HEK293 (cell line): ENCODE data around the gene METTL8.

Experiments used
- CTCF ChIA-PET: fragments of 350-600 bp; formaldehyde crosslinking; extraction: SDS; loops from one replicate; lab custom pipeline; 2021; ENCODE audit warnings: antibody characterized with exemption; lab: Yijun Ruan, JAX
- POLR2A ChIA-PET: fragments of 300-600 bp; formaldehyde crosslinking; extraction: SDS; loops from one replicate; lab custom pipeline; 2020; ENCODE audit warnings: antibody characterized with exemption, inconsistent platforms; lab: Yijun Ruan, JAX
- H3K27ac ChIP-seq: fragments of 200-500 bp; sonication (Bioruptor generic); 2 replicates; pipeline ENCODE4 v1.5.1; 2014; ENCODE audit warnings: low read depth, low read length, control low read depth, inconsistent platforms; ENCODE audit errors: extremely low read depth
- H3K36me3 ChIP-seq, 2 experiments: fragments of 200-500 bp in 1 of 2; sonication (Bioruptor generic) in 1 of 2; 1 replicate in 1 of 2; 2 replicates in 1 of 2; pipeline ENCODE4 v1.5.1; 2014 to 2017; ENCODE audit warnings: inconsistent platforms in 2 of 2, low read length in 2 of 2; ENCODE audit not compliant: control insufficient read depth in 2 of 2, insufficient read depth in 1 of 2
- H3K4me1 ChIP-seq: fragments of 200-500 bp; sonication (Bioruptor generic); 2 replicates; pipeline ENCODE4 v1.5.1; 2014; ENCODE audit warnings: mild to moderate bottlenecking, low read length, inconsistent platforms; ENCODE audit not compliant: control insufficient read depth, insufficient read depth
- H3K4me3 ChIP-seq: 2 replicates; pipeline ENCODE4 v1.5.1; 2011; ENCODE audit warnings: low read depth, mild to moderate bottlenecking, control low read depth, low read length, moderate library complexity
- H3K9me3 ChIP-seq: fragments of 200-500 bp; sonication (Bioruptor generic); 2 replicates; pipeline ENCODE4 v1.5.1; 2014; ENCODE audit warnings: low read depth, low read length, inconsistent platforms; ENCODE audit not compliant: control insufficient read depth, insufficient read depth
- GLI4 ChIP-seq: fragments of 450-650 bp; formaldehyde crosslinking; IDR thresholded peaks from 2 replicates; pipeline ENCODE4 v1.5.1; 2016; ENCODE audit warnings: missing biosample characterization, missing genetic modification characterization
- HOXD13 ChIP-seq: sonication (generic); formaldehyde crosslinking; IDR thresholded peaks from 2 replicates; pipeline ENCODE4 v1.8.0; 2022; ENCODE audit warnings: missing genetic modification reagents, borderline replicate concordance
- KLF8 ChIP-seq: fragments of 450-650 bp; formaldehyde crosslinking; IDR thresholded peaks from 2 replicates; pipeline ENCODE4 v1.5.1; 2016; ENCODE audit warnings: missing biosample characterization, missing genetic modification characterization
- OVOL3 ChIP-seq: fragments of 450-650 bp; formaldehyde crosslinking; IDR thresholded peaks from 2 replicates; pipeline ENCODE4 v1.5.1; 2016; ENCODE audit warnings: missing biosample characterization, missing genetic modification characterization
- SP2 ChIP-seq: fragments of 450-650 bp; formaldehyde crosslinking; IDR thresholded peaks from 2 replicates; pipeline ENCODE4 v1.5.1; 2016; ENCODE audit warnings: missing biosample characterization, missing genetic modification characterization
- ZNF114 ChIP-seq: fragments of 450-650 bp; formaldehyde crosslinking; IDR thresholded peaks from 2 replicates; pipeline ENCODE4 v1.5.0; 2017; ENCODE audit warnings: missing biosample characterization, missing genetic modification characterization
- ZNF174 ChIP-seq: fragments of 450-650 bp; formaldehyde crosslinking; IDR thresholded peaks from 2 replicates; pipeline ENCODE4 v1.5.0; 2017; ENCODE audit warnings: missing biosample characterization, mild to moderate bottlenecking, missing genetic modification characterization
- ZNF175 ChIP-seq: fragments of 450-650 bp; formaldehyde crosslinking; IDR thresholded peaks from 2 replicates; pipeline ENCODE4 v1.5.1; 2016; ENCODE audit warnings: missing biosample characterization, missing genetic modification characterization
- ZNF19 ChIP-seq: fragments of 450-650 bp; formaldehyde crosslinking; IDR thresholded peaks from 2 replicates; pipeline ENCODE4; 2016; ENCODE audit warnings: missing biosample characterization, missing genetic modification characterization, low read depth
- ZNF23 ChIP-seq: fragments of 450-650 bp; formaldehyde crosslinking; IDR thresholded peaks from 2 replicates; pipeline ENCODE4 v1.5.1; 2016; ENCODE audit warnings: missing biosample characterization, missing genetic modification characterization, borderline replicate concordance
- ZNF548 ChIP-seq: fragments of 450-650 bp; formaldehyde crosslinking; IDR thresholded peaks from 2 replicates; pipeline ENCODE4 v1.5.1; 2016; ENCODE audit warnings: missing biosample characterization, missing genetic modification characterization
- ZNF561 ChIP-seq: fragments of 450-650 bp; IDR thresholded peaks from 2 replicates; pipeline ENCODE4 v1.5.1; 2018; ENCODE audit warnings: missing biosample characterization, missing genetic modification characterization, borderline replicate concordance
- ZNF600 ChIP-seq: fragments of 450-650 bp; formaldehyde crosslinking; IDR thresholded peaks from 2 replicates; pipeline ENCODE4 v1.5.1; 2016; ENCODE audit warnings: missing biosample characterization, missing genetic modification characterization
- ZNF76 ChIP-seq: fragments of 450-650 bp; formaldehyde crosslinking; IDR thresholded peaks from 2 replicates; pipeline ENCODE4; 2016; ENCODE audit warnings: low read depth, missing biosample characterization, missing genetic modification characterization, borderline replicate concordance
- TF ChIP-seq, protein P1 (sequence below): fragments of 450-650 bp; formaldehyde crosslinking; IDR thresholded peaks from 2 replicates; pipeline ENCODE4 v1.5.1; 2016; ENCODE audit warnings: missing biosample characterization, missing genetic modification characterization
- TF ChIP-seq, protein P2 (sequence below): fragments of 450-650 bp; formaldehyde crosslinking; IDR thresholded peaks from 2 replicates; pipeline ENCODE4 v1.5.1; 2016; ENCODE audit warnings: missing biosample characterization, missing genetic modification characterization
- TF ChIP-seq, protein P3 (sequence below): fragments of 450-650 bp; formaldehyde crosslinking; IDR thresholded peaks from 2 replicates; pipeline ENCODE4 v1.5.1; 2016; ENCODE audit warnings: missing biosample characterization, missing genetic modification characterization
- TF ChIP-seq, protein P4 (sequence below): fragments of 450-650 bp; formaldehyde crosslinking; conservative IDR thresholded peaks from 2 replicates; pipeline ENCODE4 v1.5.1; 2016; ENCODE audit warnings: low read depth, missing biosample characterization, missing genetic modification characterization
- TF ChIP-seq, protein P5 (sequence below): fragments of 450-650 bp; formaldehyde crosslinking; IDR thresholded peaks from 2 replicates; pipeline ENCODE4 v1.5.1; 2016; ENCODE audit warnings: missing biosample characterization, missing genetic modification characterization
- TF ChIP-seq, protein P6 (sequence below): fragments of 450-650 bp; formaldehyde crosslinking; IDR thresholded peaks from 2 replicates; pipeline ENCODE4 v1.5.1; 2016; ENCODE audit warnings: missing biosample characterization, missing genetic modification characterization
- TF ChIP-seq, protein P7 (sequence below): fragments of 450-650 bp; formaldehyde crosslinking; IDR thresholded peaks from 2 replicates; pipeline ENCODE4 v1.5.1; 2017; ENCODE audit warnings: missing biosample characterization, missing genetic modification characterization

The METTL8 gene

DNA sequence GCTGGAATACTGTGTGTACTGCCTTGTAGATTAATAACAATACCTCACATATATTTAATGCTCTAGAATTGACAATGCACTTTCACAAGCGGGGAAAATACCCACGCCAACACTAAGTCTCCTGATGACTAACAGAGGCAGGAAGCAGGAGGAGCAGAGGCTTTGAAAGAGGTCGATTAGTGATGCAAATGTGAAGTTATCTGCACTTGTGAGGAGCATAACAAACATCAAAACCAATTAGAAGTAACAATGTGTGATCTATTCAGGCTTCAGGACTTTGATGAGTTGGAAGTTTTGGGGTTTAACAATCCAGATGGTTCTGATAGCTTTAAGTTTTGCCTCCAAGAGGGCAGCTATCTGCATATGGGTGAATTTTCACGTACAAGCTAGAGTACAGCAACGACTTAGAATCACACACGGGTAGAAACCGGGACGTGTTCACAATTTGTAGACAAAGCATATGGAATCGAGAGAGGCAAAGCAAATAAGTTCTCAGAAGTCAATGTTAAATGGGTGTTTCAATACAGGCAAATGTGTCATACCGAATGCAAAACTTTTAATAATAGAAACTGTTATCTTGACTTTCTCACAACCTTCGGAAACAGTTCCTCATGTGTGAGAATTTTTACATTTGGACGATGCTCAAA, 114.5 kb downstream of the METTL8 start:
- peaks cover 0 to 14% of the 10 kb centered on the region in 2 experiments; a peak in 1 of 3 replicates for H3K36me3 ChIP-seq
- H3K4me3 ChIP-seq = no peak overlapping the region
- H3K9me3 ChIP-seq = no peaks in the 10 kb centered on the region
- ChIA-PET CTCF (no interaction called here), POLR2A (no interaction called here)
- TF ChIP-seq, protein P1, sequence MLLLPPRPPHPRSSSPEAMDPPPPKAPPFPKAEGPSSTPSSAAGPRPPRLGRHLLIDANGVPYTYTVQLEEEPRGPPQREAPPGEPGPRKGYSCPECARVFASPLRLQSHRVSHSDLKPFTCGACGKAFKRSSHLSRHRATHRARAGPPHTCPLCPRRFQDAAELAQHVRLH (tag by site-specific recombination) = no peak
- TF ChIP-seq ZNF114 (tag by site-specific recombination) (no peak), KLF8 (no peak), GLI4 (tag by site-specific recombination) (no peak), ZNF600 (tag by site-specific recombination) (no peak), ZNF19 (tag by site-specific recombination) (no peak)
- TF ChIP-seq, protein P2, sequence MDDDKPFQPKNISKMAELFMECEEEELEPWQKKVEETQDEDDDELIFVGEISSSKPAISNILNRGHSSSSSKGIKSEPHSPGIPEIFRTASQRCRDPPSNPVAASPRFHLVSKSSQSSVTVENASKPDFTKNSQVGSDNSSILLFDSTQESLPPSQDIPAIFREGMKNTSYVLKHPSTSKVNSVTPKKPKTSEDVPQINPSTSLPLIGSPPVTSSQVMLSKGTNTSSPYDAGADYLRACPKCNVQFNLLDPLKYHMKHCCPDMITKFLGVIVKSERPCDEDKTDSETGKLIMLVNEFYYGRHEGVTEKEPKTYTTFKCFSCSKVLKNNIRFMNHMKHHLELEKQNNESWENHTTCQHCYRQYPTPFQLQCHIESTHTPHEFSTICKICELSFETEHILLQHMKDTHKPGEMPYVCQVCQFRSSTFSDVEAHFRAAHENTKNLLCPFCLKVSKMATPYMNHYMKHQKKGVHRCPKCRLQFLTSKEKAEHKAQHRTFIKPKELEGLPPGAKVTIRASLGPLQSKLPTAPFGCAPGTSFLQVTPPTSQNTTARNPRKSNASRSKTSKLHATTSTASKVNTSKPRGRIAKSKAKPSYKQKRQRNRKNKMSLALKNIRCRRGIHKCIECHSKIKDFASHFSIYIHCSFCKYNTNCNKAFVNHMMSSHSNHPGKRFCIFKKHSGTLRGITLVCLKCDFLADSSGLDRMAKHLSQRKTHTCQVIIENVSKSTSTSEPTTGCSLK (tag by site-specific recombination) = no peak
- H3K27ac ChIP-seq = no peak overlapping the region
- H3K4me1 ChIP-seq = no peaks in the 10 kb centered on the region

DNA sequence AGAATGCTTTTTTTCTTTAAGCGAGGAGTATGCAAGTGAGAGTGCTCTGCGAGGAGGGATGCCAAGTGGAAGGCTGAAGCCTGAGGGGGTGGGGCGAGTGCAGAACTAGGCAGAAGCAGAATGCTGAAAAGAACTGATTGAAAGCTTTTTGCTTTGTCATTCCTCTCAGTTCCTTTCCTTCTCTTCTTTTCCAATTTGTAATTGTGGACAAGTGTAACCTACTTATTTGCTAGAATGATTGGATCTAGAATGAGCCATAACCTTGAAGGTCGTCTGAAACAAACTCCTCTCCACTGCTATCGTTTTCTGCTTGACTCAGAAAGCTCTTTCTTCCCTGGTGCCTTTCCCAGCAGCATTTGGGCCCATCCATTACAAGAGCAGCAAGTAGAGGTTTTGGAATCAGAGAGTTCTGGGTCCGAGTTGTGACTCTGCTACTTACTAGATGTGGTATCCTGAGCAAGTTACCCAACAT, 115.3 kb downstream of the METTL8 start:
- TF ChIP-seq, protein P3, sequence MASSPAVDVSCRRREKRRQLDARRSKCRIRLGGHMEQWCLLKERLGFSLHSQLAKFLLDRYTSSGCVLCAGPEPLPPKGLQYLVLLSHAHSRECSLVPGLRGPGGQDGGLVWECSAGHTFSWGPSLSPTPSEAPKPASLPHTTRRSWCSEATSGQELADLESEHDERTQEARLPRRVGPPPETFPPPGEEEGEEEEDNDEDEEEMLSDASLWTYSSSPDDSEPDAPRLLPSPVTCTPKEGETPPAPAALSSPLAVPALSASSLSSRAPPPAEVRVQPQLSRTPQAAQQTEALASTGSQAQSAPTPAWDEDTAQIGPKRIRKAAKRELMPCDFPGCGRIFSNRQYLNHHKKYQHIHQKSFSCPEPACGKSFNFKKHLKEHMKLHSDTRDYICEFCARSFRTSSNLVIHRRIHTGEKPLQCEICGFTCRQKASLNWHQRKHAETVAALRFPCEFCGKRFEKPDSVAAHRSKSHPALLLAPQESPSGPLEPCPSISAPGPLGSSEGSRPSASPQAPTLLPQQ (tag by site-specific recombination) = no peak
- TF ChIP-seq ZNF175 (tag by site-specific recombination) (no peak), ZNF23 (no peak), SP2 (no peak), ZNF174 (tag by site-specific recombination) (no peak), ZNF548 (tag by site-specific recombination) (no peak), OVOL3 (tag by site-specific recombination) (no peak), HOXD13 (CRISPR knock-in tag) (no peak), ZNF76 (tag by site-specific recombination) (no peak), ZNF561 (tag by site-specific recombination) (no peak)
- TF ChIP-seq, protein P4, sequence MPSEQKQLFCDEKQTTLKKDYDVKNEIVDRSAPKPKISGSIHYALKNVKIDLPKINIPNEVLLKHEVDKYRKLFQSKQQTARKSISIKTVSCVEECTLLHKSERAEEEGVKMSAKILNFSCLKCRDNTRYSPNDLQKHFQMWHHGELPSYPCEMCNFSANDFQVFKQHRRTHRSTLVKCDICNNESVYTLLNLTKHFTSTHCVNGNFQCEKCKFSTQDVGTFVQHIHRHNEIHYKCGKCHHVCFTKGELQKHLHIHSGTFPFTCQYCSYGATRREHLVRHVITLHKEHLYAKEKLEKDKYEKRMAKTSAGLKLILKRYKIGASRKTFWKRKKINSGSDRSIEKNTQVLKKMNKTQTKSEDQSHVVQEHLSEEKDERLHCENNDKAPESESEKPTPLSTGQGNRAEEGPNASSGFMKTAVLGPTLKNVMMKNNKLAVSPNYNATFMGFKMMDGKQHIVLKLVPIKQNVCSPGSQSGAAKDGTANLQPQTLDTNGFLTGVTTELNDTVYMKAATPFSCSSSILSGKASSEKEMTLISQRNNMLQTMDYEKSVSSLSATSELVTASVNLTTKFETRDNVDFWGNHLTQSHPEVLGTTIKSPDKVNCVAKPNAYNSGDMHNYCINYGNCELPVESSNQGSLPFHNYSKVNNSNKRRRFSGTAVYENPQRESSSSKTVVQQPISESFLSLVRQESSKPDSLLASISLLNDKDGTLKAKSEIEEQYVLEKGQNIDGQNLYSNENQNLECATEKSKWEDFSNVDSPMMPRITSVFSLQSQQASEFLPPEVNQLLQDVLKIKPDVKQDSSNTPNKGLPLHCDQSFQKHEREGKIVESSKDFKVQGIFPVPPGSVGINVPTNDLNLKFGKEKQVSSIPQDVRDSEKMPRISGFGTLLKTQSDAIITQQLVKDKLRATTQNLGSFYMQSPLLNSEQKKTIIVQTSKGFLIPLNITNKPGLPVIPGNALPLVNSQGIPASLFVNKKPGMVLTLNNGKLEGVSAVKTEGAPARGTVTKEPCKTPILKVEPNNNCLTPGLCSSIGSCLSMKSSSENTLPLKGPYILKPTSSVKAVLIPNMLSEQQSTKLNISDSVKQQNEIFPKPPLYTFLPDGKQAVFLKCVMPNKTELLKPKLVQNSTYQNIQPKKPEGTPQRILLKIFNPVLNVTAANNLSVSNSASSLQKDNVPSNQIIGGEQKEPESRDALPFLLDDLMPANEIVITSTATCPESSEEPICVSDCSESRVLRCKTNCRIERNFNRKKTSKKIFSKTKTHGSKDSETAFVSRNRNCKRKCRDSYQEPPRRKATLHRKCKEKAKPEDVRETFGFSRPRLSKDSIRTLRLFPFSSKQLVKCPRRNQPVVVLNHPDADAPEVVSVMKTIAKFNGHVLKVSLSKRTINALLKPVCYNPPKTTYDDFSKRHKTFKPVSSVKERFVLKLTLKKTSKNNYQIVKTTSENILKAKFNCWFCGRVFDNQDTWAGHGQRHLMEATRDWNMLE = no peak
- TF ChIP-seq, protein P5, sequence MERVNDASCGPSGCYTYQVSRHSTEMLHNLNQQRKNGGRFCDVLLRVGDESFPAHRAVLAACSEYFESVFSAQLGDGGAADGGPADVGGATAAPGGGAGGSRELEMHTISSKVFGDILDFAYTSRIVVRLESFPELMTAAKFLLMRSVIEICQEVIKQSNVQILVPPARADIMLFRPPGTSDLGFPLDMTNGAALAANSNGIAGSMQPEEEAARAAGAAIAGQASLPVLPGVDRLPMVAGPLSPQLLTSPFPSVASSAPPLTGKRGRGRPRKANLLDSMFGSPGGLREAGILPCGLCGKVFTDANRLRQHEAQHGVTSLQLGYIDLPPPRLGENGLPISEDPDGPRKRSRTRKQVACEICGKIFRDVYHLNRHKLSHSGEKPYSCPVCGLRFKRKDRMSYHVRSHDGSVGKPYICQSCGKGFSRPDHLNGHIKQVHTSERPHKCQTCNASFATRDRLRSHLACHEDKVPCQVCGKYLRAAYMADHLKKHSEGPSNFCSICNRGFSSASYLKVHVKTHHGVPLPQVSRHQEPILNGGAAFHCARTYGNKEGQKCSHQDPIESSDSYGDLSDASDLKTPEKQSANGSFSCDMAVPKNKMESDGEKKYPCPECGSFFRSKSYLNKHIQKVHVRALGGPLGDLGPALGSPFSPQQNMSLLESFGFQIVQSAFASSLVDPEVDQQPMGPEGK = no peak
- TF ChIP-seq, protein P6, sequence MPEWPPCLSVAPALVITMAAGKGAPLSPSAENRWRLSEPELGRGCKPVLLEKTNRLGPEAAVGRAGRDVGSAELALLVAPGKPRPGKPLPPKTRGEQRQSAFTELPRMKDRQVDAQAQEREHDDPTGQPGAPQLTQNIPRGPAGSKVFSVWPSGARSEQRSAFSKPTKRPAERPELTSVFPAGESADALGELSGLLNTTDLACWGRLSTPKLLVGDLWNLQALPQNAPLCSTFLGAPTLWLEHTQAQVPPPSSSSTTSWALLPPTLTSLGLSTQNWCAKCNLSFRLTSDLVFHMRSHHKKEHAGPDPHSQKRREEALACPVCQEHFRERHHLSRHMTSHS = no peak
- TF ChIP-seq, protein P7, sequence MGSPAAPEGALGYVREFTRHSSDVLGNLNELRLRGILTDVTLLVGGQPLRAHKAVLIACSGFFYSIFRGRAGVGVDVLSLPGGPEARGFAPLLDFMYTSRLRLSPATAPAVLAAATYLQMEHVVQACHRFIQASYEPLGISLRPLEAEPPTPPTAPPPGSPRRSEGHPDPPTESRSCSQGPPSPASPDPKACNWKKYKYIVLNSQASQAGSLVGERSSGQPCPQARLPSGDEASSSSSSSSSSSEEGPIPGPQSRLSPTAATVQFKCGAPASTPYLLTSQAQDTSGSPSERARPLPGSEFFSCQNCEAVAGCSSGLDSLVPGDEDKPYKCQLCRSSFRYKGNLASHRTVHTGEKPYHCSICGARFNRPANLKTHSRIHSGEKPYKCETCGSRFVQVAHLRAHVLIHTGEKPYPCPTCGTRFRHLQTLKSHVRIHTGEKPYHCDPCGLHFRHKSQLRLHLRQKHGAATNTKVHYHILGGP (tag by site-specific recombination) = no peak
- H3K9me3 ChIP-seq = no peaks in the 10 kb centered on the region
- no peaks in the 10 kb centered on the region for H3K4me1 ChIP-seq
- ChIA-PET POLR2A (no interaction called here), CTCF (interaction anchor here (0.7 kb wide), 1 partner anchor 169 kb away, joined by 3 read pairs; no protein-coding TSS in a partner anchor)
- peaks cover 0 to 7% of the 10 kb centered on the region in 2 experiments; a peak in 1 of 3 replicates for H3K36me3 ChIP-seq
- H3K4me3 ChIP-seq = no peak overlapping the region
- H3K27ac ChIP-seq = no peak overlapping the region
